Measurements from ENCODE around the gene VEZT.

GRCh38 chr12:95239216-95239615 is 21.6 kb downstream of the VEZT start:
- TF ChIP-seq CTCF (IDR thresholded peaks at IDR 0.05) (no peak), POLR2AphosphoS5 (IDR thresholded peaks at IDR 0.05) (no peak), EP300 (IDR thresholded peaks at IDR 0.05) (no peak)
